HG03103 (cell line): ENCODE data around the gene SLC15A4.
A peak's percentile ranks its signal among the peaks of the same experiment; 100 is the strongest.
"Not testable (repeated sequence)": the region's sequence is repeated elsewhere in the genome, so short reads cannot be mapped to it uniquely, and the experiment has no call there.

Source experiments
- ATAC-seq: cut with Tn5 transposase; IDR thresholded peaks from one replicate; pipeline ENCODE4 v1.9.1; 2021; ENCODE audit warnings: low read depth; ENCODE audit not compliant: unreplicated experiment

Gene SLC15A4

GRCh38 chr12:128846671-128847070, 22.9 kb upstream of the SLC15A4 start:
- not testable (repeated sequence) for ATAC-seq

- peak; percentile 36 for ATAC-seq
Measured at GRCh38 chr12:128844031-128844635, 20.4 kb upstream of the SLC15A4 start.

GRCh38 chr12:128843538-128843937, 19.8 kb upstream of the SLC15A4 start:
- ATAC-seq, result no peak

- no peak for ATAC-seq
Measured at GRCh38 chr12:128842579-128842978, 18.8 kb upstream of the SLC15A4 start.

GRCh38 chr12:128840862-128841468, 17.2 kb upstream of the SLC15A4 start:
- peak; percentile 69 for ATAC-seq

GRCh38 chr12:128839885-128840284, 16.1 kb upstream of the SLC15A4 start:
- not testable (repeated sequence) for ATAC-seq

- no peak for ATAC-seq
Measured at GRCh38 chr12:128833418-128833817, 9.7 kb upstream of the SLC15A4 start.

GRCh38 chr12:128830505-128830893, 6.7 kb upstream of the SLC15A4 start:
- peak; percentile 52 for ATAC-seq

- peak; percentile 84 for ATAC-seq
Measured at GRCh38 chr12:128829861-128830504, 6.2 kb upstream of the SLC15A4 start.

GRCh38 chr12:128827724-128828123, 4.0 kb upstream of the SLC15A4 start:
- ATAC-seq, result no peak

GRCh38 chr12:128825835-128826234, 2.1 kb upstream of the SLC15A4 start:
- ATAC-seq, result no peak

GRCh38 chr12:128823216-128823915, 392 bp downstream of the SLC15A4 start:
- peak; percentile 4 for ATAC-seq

GRCh38 chr12:128820723-128821432, 2.9 kb downstream of the SLC15A4 start:
- peak; percentile 49 for ATAC-seq

GRCh38 chr12:128820253-128820652, 3.5 kb downstream of the SLC15A4 start:
- no peak for ATAC-seq

GRCh38 chr12:128819293-128820144, 4.2 kb downstream of the SLC15A4 start:
- ATAC-seq, result no peak

- peak; percentile 35 for ATAC-seq
Measured at GRCh38 chr12:128818065-128819022, 5.4 kb downstream of the SLC15A4 start.

- no peak for ATAC-seq
Measured at GRCh38 chr12:128817111-128818015, 6.4 kb downstream of the SLC15A4 start.

GRCh38 chr12:128816643-128816920, 7.2 kb downstream of the SLC15A4 start:
- ATAC-seq, result no peak
